Measurements from ENCODE around the gene CDH23.

CDH23 gene

GRCh38 chr10:71372882-71373495, 23.7 kb upstream of the CDH23 start:
- no peak overlapping the region for H3K4me3 ChIP-seq (ENCODE audit: low read length)
- no peak overlapping the region for H3K27ac ChIP-seq (ENCODE audit: low read depth, low read length)
- no peak overlapping the region for H3K9ac ChIP-seq (ENCODE audit: low read length)
- H3K27me3 ChIP-seq (ENCODE audit: control insufficient read depth, insufficient read depth, low read length), result no peaks in the 10 kb centered on the region
- H3K4me1 ChIP-seq (ENCODE audit: control insufficient read depth, insufficient read depth, low read length), result no peaks in the 10 kb centered on the region
- no peaks in the 10 kb centered on the region for H3K36me3 ChIP-seq (ENCODE audit: control insufficient read depth, insufficient read depth, low read length)

GRCh38 chr10:71374481-71375233, 22.1 kb upstream of the CDH23 start:
- no peak overlapping the region for H3K27ac ChIP-seq (ENCODE audit: low read depth, low read length)
- no peak overlapping the region for H3K4me3 ChIP-seq (ENCODE audit: low read length)
- no peaks in the 10 kb centered on the region for H3K4me1 ChIP-seq (ENCODE audit: control insufficient read depth, insufficient read depth, low read length)
- no peaks in the 10 kb centered on the region for H3K27me3 ChIP-seq (ENCODE audit: control insufficient read depth, insufficient read depth, low read length)
- H3K9ac ChIP-seq (ENCODE audit: low read length), result no peak overlapping the region
- no peaks in the 10 kb centered on the region for H3K36me3 ChIP-seq (ENCODE audit: control insufficient read depth, insufficient read depth, low read length)

DNA sequence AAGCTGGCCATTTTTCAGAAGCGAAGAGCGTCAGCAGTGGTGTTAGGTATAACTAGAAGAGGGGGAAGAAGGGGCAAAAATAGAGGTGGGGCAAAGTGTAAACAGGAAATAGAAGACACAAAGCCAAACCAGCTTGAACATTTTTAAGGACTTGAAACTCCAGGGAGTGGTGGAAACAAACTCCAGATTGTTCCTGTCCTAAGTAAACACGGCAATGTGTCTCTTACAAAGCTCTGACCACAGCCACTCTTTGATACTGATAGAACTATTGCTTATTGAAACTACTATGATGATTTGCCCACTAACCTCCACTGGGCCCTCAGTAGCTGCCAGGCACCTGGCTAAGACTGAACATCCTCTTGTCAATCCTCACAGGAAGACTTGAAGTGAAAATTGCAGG, 20.8 kb upstream of the CDH23 start:
- H3K27me3 ChIP-seq (ENCODE audit: control insufficient read depth, insufficient read depth, low read length), result no peaks in the 10 kb centered on the region
- H3K9ac ChIP-seq (ENCODE audit: low read length), result no peak overlapping the region
- no peaks in the 10 kb centered on the region for H3K4me1 ChIP-seq (ENCODE audit: control insufficient read depth, insufficient read depth, low read length)
- no peaks in the 10 kb centered on the region for H3K36me3 ChIP-seq (ENCODE audit: control insufficient read depth, insufficient read depth, low read length)
- no peak overlapping the region for H3K27ac ChIP-seq (ENCODE audit: low read depth, low read length)
- no peak overlapping the region for H3K4me3 ChIP-seq (ENCODE audit: low read length)

DNA sequence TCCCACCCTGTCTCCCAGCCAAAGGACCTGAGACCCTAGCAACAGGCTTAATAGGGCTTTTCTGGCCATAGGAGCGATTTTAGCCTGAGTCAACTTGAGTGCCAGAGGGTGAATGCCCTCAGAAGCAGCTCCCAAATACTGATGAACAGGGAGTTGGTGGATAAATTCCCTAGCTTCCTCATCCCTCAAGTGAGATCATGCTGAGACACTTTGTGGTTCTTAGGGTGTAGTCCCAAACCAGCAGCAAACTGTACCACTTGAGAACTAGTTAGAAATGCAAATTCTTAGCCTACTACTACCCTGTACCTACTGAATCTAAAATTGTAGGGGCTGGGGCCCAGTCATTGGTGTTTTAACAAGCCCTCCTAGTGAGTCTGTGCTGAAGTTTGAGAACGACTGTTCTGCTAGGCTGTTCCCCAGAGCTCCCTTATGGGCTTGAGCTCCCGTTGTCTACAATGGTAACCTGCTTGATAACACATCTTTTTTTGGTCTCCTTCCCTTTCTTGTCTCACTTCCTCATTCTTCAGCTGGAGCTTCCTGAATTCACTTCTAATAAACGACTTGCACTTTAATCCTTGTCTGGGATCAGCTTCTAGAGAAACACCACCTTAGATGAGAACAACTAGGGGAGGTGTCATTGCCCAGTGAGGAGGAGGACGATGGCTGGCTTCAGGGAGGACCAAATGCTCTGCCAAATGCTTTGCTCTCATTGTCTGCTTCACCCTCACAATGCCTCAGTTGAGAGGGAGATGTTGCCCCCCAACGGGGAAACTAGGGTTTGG, 18.2 kb upstream of the CDH23 start:
- Histone ChIP-seq H3K9ac (ENCODE audit: low read length) (no peak overlapping the region), H3K27ac (ENCODE audit: low read depth, low read length) (no peak overlapping the region), H3K27me3 (ENCODE audit: control insufficient read depth, insufficient read depth, low read length) (no peaks in the 10 kb centered on the region), H3K4me1 (ENCODE audit: control insufficient read depth, insufficient read depth, low read length) (no peaks in the 10 kb centered on the region), H3K36me3 (ENCODE audit: control insufficient read depth, insufficient read depth, low read length) (no peaks in the 10 kb centered on the region), H3K4me3 (ENCODE audit: low read length) (no peak overlapping the region)

DNA sequence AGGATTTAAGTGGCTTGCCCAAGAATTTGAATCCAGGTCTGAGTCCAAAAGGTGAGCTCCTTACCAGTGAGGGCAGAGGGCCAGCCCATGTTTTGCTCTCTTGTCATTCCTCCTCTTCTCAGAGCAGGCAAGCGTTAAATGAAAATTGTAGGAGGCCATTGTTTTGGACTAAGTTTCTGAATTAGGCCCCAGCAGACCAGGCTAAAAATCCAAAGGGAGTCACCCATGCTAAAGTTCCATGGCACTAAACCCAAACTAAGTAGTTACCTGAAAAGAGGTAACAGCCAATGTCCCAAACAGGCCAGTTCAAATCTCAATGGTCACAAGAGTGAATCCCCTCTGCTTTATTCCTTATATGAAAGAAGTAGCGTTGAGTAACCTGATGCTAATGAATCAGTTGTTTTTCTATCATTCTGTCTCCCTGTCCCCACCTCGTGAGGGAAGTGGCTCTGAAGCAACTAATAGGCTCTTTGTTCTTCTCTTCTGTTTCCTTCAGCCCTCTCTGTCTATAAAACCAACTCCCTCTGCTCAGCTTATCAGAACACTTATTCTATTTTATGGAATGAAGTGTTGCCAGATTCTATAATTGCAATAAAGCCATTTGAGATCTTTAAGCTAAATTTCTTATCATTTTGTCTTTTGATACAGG, 17.5 kb upstream of the CDH23 start:
- no peaks in the 10 kb centered on the region for H3K36me3 ChIP-seq (ENCODE audit: control insufficient read depth, insufficient read depth, low read length)
- no peak overlapping the region for H3K27ac ChIP-seq (ENCODE audit: low read depth, low read length)
- H3K9ac ChIP-seq (ENCODE audit: low read length), result no peak overlapping the region
- H3K27me3 ChIP-seq (ENCODE audit: control insufficient read depth, insufficient read depth, low read length), result no peaks in the 10 kb centered on the region
- H3K4me1 ChIP-seq (ENCODE audit: control insufficient read depth, insufficient read depth, low read length), result no peaks in the 10 kb centered on the region
- H3K4me3 ChIP-seq (ENCODE audit: low read length), result no peak overlapping the region

GRCh38 chr10:71380841-71381240, 15.9 kb upstream of the CDH23 start:
- H3K4me3 ChIP-seq (ENCODE audit: low read length), result no peak overlapping the region
- H3K27ac ChIP-seq (ENCODE audit: low read depth, low read length), result no peak overlapping the region
- H3K36me3 ChIP-seq (ENCODE audit: control insufficient read depth, insufficient read depth, low read length), result no peaks in the 10 kb centered on the region
- H3K4me1 ChIP-seq (ENCODE audit: control insufficient read depth, insufficient read depth, low read length), result no peaks in the 10 kb centered on the region
- H3K9ac ChIP-seq (ENCODE audit: low read length), result no peak overlapping the region
- H3K27me3 ChIP-seq (ENCODE audit: control insufficient read depth, insufficient read depth, low read length), result no peaks in the 10 kb centered on the region

DNA sequence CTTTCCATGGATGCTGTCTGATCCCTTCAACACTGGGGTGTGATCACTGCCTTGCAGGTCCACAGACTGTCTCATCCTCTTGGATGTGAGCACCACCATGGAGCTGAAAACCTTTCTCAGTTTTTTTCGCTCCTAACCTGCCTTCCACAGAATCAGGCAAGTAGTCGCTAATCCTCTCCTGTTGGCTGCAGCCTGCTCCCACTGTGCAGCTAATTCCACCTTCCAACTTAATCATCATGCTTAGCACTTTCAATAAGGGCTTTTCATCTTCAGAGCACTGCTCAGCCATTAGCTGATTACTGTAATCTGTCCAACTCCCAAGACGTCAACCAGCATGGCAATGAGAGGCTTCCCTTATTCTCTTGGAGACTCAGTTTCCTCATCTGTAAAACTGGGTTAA, 15.1 kb upstream of the CDH23 start:
- H3K27ac ChIP-seq (ENCODE audit: low read depth, low read length), result no peak overlapping the region
- no peaks in the 10 kb centered on the region for H3K36me3 ChIP-seq (ENCODE audit: control insufficient read depth, insufficient read depth, low read length)
- H3K9ac ChIP-seq (ENCODE audit: low read length), result no peak overlapping the region
- no peak overlapping the region for H3K4me3 ChIP-seq (ENCODE audit: low read length)
- no peaks in the 10 kb centered on the region for H3K27me3 ChIP-seq (ENCODE audit: control insufficient read depth, insufficient read depth, low read length)
- H3K4me1 ChIP-seq (ENCODE audit: control insufficient read depth, insufficient read depth, low read length), result no peaks in the 10 kb centered on the region

DNA sequence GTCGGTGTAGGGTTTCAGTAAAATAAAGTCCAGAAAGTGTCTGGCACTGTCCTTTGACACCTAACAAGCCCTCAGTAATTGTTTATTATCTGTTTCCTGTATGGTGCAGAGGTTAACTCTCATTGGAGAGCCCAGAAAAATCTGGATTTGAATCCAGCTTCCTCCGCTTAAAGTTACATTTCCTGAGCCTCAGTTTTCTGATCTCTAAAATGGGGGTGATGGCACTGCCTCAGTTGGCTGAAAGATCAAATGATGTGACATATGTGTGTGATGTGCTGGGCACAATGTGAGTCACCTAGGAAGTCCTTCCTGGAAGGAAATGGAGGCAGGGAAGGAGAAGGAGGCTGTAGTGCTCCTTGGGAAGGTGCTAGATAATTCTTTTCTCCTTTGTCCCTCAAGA, 14.7 kb upstream of the CDH23 start:
- no peak overlapping the region for H3K4me3 ChIP-seq (ENCODE audit: low read length)
- H3K27ac ChIP-seq (ENCODE audit: low read depth, low read length), result no peak overlapping the region
- H3K27me3 ChIP-seq (ENCODE audit: control insufficient read depth, insufficient read depth, low read length), result no peaks in the 10 kb centered on the region
- H3K4me1 ChIP-seq (ENCODE audit: control insufficient read depth, insufficient read depth, low read length), result no peaks in the 10 kb centered on the region
- no peak overlapping the region for H3K9ac ChIP-seq (ENCODE audit: low read length)
- no peaks in the 10 kb centered on the region for H3K36me3 ChIP-seq (ENCODE audit: control insufficient read depth, insufficient read depth, low read length)

- Histone ChIP-seq H3K4me1 (ENCODE audit: control insufficient read depth, insufficient read depth, low read length) (no peaks in the 10 kb centered on the region), H3K9ac (ENCODE audit: low read length) (no peak overlapping the region), H3K27me3 (ENCODE audit: control insufficient read depth, insufficient read depth, low read length) (no peaks in the 10 kb centered on the region), H3K4me3 (ENCODE audit: low read length) (no peak overlapping the region), H3K36me3 (ENCODE audit: control insufficient read depth, insufficient read depth, low read length) (no peaks in the 10 kb centered on the region), H3K27ac (ENCODE audit: low read depth, low read length) (no peak overlapping the region)
Measured at GRCh38 chr10:71382757-71383156, 14.0 kb upstream of the CDH23 start.

DNA sequence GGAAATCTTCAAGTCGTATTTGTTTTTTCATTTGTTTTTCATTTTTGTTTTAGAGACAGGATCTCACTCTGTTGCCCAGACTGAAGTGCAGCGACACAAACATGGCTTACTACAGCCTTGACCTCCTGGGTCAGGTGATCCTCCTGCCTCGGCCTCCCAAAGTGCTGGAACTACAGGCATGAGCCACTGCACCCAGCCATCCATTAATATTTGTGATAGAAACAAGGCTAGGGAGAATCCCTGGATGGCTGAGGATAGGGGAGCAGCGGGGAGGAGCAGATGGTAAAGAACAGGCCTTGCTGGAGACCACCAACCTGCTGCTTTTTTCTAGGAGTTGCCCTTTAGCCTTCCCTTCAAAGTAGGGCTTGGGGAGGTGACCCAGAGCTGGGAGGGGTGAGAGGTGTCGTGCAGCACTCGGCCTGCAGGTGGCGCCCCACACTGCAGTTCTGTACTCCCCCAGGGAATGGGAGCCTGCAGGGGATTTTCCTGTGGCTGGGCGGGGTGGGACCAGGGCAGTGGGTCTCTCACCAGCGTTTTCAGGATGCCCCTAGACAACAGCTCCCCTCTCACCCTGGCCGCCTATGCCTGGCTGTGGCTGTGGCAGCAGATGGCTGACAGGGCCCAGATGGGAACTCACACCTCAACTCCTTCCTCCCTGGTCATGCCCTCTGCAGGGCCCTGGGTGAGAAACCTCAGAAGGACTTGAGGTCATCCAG, 12.6 kb upstream of the CDH23 start:
- Histone ChIP-seq H3K36me3 (ENCODE audit: control insufficient read depth, insufficient read depth, low read length) (no peaks in the 10 kb centered on the region), H3K27me3 (ENCODE audit: control insufficient read depth, insufficient read depth, low read length) (no peaks in the 10 kb centered on the region), H3K4me1 (ENCODE audit: control insufficient read depth, insufficient read depth, low read length) (no peaks in the 10 kb centered on the region), H3K27ac (ENCODE audit: low read depth, low read length) (no peak overlapping the region), H3K9ac (ENCODE audit: low read length) (no peak overlapping the region), H3K4me3 (ENCODE audit: low read length) (no peak overlapping the region)

- Histone ChIP-seq H3K9ac (ENCODE audit: low read length) (no peak overlapping the region), H3K27ac (ENCODE audit: low read depth, low read length) (no peak overlapping the region), H3K36me3 (ENCODE audit: control insufficient read depth, insufficient read depth, low read length) (no peaks in the 10 kb centered on the region)
Measured at GRCh38 chr10:71388171-71388570, 8.5 kb upstream of the CDH23 start.

More at GRCh38 chr10:71388171-71388570, 8.5 kb upstream of the CDH23 start:
- H3K4me1 ChIP-seq (ENCODE audit: control insufficient read depth, insufficient read depth, low read length), result no peaks in the 10 kb centered on the region
- no peaks in the 10 kb centered on the region for H3K27me3 ChIP-seq (ENCODE audit: control insufficient read depth, insufficient read depth, low read length)
- no peak overlapping the region for H3K4me3 ChIP-seq (ENCODE audit: low read length)
